Measurements from ENCODE around the gene BPGM. TPM values are rescaled to one million over a fixed set of nuclear protein-coding genes. Genes with fewer than 3 reads are reported as not detected.
A peak's percentile ranks its signal among the peaks of the same experiment; 100 is the strongest.

Gene BPGM
- total RNA-seq, 2 donors from 2014 or later, result 22.3 to 27.7 TPM

DNA sequence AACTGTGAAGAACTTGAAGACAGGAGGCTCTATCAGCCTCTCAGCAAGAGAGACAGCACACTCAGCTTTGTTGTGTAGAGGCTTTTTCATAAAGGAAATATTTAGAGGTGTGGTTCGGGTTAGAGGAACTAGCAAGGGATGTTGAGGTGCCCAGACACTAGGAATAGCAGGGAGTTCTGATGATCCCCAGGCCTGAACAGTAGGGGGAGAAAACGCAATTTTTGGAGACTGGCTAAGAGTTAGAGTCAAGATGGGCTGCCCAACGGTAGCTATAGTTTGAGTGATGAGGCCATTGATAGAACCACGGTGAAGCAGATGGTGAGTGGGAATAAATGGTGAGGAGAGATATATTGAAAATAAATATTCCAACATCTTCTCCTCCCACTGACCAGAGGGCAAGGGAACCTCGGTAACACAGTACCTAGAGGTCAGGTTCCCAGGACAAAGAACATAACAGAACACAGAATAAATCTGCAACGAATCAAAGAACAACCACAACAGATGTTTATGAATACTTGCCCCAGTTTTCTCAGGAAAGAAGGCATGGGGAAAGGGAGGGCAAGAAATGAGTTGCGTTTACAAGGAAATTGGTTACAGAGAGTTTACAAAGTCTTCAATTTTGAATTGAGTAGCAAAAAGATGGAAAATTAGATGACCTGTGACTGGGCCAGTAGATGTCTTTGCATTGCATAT is 24.2 kb upstream of the BPGM start:
- no peak overlapping the region for H3K27ac Mint-ChIP-seq
- peaks cover 7% of the 10 kb centered on the region for H3K4me1 Mint-ChIP-seq (ENCODE audit: low read depth)
- no peak overlapping the region for H3K4me3 Mint-ChIP-seq
- DNase-seq (no peak), ATAC-seq (replicated peaks in 1 of 2) (no peak)
- no peaks in the 10 kb centered on the region for H3K36me3 Mint-ChIP-seq (ENCODE audit: insufficient read depth in 2 of 2)
- H3K27me3 Mint-ChIP-seq (ENCODE audit: low read depth), result peaks cover 59% of the 10 kb centered on the region
- no peaks in the 10 kb centered on the region for H3K9me3 Mint-ChIP-seq

- Mint-ChIP-seq H3K4me3 (no peak overlapping the region), H3K36me3 (ENCODE audit: insufficient read depth in 2 of 2) (no peaks in the 10 kb centered on the region), H3K27me3 (ENCODE audit: low read depth) (peaks cover 63% of the 10 kb centered on the region), H3K4me1 (ENCODE audit: low read depth) (peaks cover 7% of the 10 kb centered on the region), H3K9me3 (no peaks in the 10 kb centered on the region), H3K27ac (no peak overlapping the region)
- ATAC-seq (replicated peaks in 1 of 2) (no peak), DNase-seq (no peak)
Observed at GRCh38 chr7:134623193-134623592, 23.5 kb upstream of the BPGM start.

GRCh38 chr7:134625550-134625949 is 21.1 kb upstream of the BPGM start:
- Mint-ChIP-seq H3K27me3 (ENCODE audit: low read depth) (peaks cover 68% of the 10 kb centered on the region), H3K27ac (no peak overlapping the region), H3K4me3 (no peak overlapping the region), H3K4me1 (ENCODE audit: low read depth) (no peaks in the 10 kb centered on the region), H3K36me3 (ENCODE audit: insufficient read depth in 2 of 2) (no peaks in the 10 kb centered on the region), H3K9me3 (no peaks in the 10 kb centered on the region)
- DNase-seq, result no peak
- no peak for ATAC-seq (replicated peaks in 1 of 2)

GRCh38 chr7:134627109-134627774 is 19.4 kb upstream of the BPGM start:
- Mint-ChIP-seq H3K36me3 (ENCODE audit: insufficient read depth in 2 of 2) (no peaks in the 10 kb centered on the region), H3K27me3 (ENCODE audit: low read depth) (peaks cover 60% of the 10 kb centered on the region), H3K4me3 (no peak overlapping the region), H3K9me3 (no peaks in the 10 kb centered on the region), H3K4me1 (ENCODE audit: low read depth) (no peaks in the 10 kb centered on the region), H3K27ac (no peak overlapping the region)
- ATAC-seq (replicated peaks in 1 of 2), result peak in 1 of 2 donors; percentile 38
- no peak for DNase-seq

DNA sequence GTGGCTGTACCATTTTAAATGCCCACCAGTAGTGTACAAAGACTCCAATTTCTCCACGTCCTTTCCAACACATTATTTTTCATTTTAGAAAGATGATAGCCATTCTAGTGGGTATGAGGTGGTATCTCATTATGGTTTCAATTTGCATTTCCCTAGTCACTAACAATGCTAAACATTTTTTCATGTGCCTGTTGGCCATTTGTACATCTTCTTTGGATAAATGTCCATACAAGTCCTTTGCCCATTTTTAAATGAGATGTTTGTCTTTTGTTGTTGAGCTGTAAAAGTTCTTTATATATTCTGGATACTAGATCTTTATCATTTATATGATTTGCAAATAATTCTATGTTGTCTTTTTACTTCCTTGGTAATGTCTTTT is 18.9 kb upstream of the BPGM start:
- ATAC-seq (replicated peaks in 1 of 2), result no peak
- H3K27ac Mint-ChIP-seq, result no peak overlapping the region
- no peaks in the 10 kb centered on the region for H3K36me3 Mint-ChIP-seq (ENCODE audit: insufficient read depth in 2 of 2)
- no peak overlapping the region for H3K4me3 Mint-ChIP-seq
- H3K9me3 Mint-ChIP-seq, result no peaks in the 10 kb centered on the region
- no peaks in the 10 kb centered on the region for H3K4me1 Mint-ChIP-seq (ENCODE audit: low read depth)
- DNase-seq, result no peak
- H3K27me3 Mint-ChIP-seq (ENCODE audit: low read depth), result peaks cover 54% of the 10 kb centered on the region

- H3K4me1 Mint-ChIP-seq (ENCODE audit: low read depth), result peaks cover 6% of the 10 kb centered on the region
- no peaks in the 10 kb centered on the region for H3K36me3 Mint-ChIP-seq (ENCODE audit: insufficient read depth in 2 of 2)
- H3K27me3 Mint-ChIP-seq (ENCODE audit: low read depth), result peaks cover 43% of the 10 kb centered on the region
- ATAC-seq (replicated peaks in 1 of 2) (no peak), DNase-seq (no peak)
- no peak overlapping the region for H3K4me3 Mint-ChIP-seq
- H3K27ac Mint-ChIP-seq, result no peak overlapping the region
- H3K9me3 Mint-ChIP-seq, result no peaks in the 10 kb centered on the region
Observed at GRCh38 chr7:134629445-134629844, 17.2 kb upstream of the BPGM start.

GRCh38 chr7:134630237-134630636 is 16.4 kb upstream of the BPGM start:
- no peak overlapping the region for H3K4me3 Mint-ChIP-seq
- H3K4me1 Mint-ChIP-seq (ENCODE audit: low read depth), result peaks cover 8% of the 10 kb centered on the region
- peaks cover 39% of the 10 kb centered on the region for H3K27me3 Mint-ChIP-seq (ENCODE audit: low read depth)
- H3K27ac Mint-ChIP-seq, result no peak overlapping the region
- DNase-seq (no peak), ATAC-seq (replicated peaks in 1 of 2) (no peak)
- no peaks in the 10 kb centered on the region for H3K9me3 Mint-ChIP-seq
- H3K36me3 Mint-ChIP-seq (ENCODE audit: insufficient read depth in 2 of 2), result no peaks in the 10 kb centered on the region

GRCh38 chr7:134630893-134631292 is 15.8 kb upstream of the BPGM start:
- Mint-ChIP-seq H3K4me1 (ENCODE audit: low read depth) (peaks cover 15% of the 10 kb centered on the region), H3K4me3 (no peak overlapping the region), H3K27me3 (ENCODE audit: low read depth) (peaks cover 32% of the 10 kb centered on the region), H3K36me3 (ENCODE audit: insufficient read depth in 2 of 2) (no peaks in the 10 kb centered on the region), H3K27ac (no peak overlapping the region), H3K9me3 (no peaks in the 10 kb centered on the region)
- peak in 1 of 2 donors; percentile 36 for ATAC-seq (replicated peaks in 1 of 2)
- DNase-seq, result no peak

- DNase-seq (no peak), ATAC-seq (replicated peaks in 1 of 2) (no peak)
- H3K27me3 Mint-ChIP-seq (ENCODE audit: low read depth), result peaks cover 24% of the 10 kb centered on the region
- peaks cover 1 to 2% of the 10 kb centered on the region in 2 donors for H3K9me3 Mint-ChIP-seq
- H3K4me1 Mint-ChIP-seq (ENCODE audit: low read depth), result peaks cover 26% of the 10 kb centered on the region
- no peak overlapping the region for H3K4me3 Mint-ChIP-seq
- no peak overlapping the region for H3K27ac Mint-ChIP-seq
- peaks cover 0 to 6% of the 10 kb centered on the region in 2 donors for H3K36me3 Mint-ChIP-seq (ENCODE audit: insufficient read depth in 2 of 2)
Observed at GRCh38 chr7:134632052-134632451, 14.6 kb upstream of the BPGM start.

DNA sequence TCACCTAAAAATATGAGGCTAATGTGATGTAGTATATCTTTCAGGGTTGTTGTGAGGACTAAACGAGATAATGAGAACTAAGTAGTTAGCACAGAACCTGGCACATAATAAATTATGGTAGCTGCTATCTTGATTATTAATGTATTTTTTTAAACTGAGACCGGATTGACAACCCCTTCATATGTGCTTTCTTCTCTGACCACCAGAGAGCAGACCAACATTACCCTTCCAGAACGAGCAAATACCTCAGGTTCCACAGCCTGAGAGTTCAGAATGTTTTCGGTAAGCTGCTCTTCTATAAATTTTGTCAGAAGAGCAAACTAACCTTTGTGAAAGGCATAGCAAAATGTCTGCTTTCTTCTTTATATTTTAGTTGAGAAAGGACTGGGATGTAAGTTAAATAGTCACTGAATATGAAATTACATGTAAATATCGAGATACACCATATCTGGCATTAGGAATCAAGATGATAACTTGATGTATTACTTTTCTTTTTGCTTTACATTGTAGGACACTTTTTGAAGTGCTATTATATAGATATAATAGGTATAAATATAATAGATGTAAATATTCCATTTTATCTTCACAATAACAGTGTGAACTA is 13.6 kb upstream of the BPGM start:
- Mint-ChIP-seq H3K4me3 (no peak overlapping the region), H3K27ac (no peak overlapping the region), H3K9me3 (peaks cover 1 to 2% of the 10 kb centered on the region in 2 donors), H3K4me1 (ENCODE audit: low read depth) (peaks cover 32% of the 10 kb centered on the region), H3K36me3 (ENCODE audit: insufficient read depth in 2 of 2) (peaks cover 2 to 6% of the 10 kb centered on the region in 2 donors), H3K27me3 (ENCODE audit: low read depth) (peaks cover 16% of the 10 kb centered on the region)
- DNase-seq, result peak in 1 of 2 donors; percentile 29
- ATAC-seq (replicated peaks in 1 of 2), result peak; percentile 61 to 68

DNA sequence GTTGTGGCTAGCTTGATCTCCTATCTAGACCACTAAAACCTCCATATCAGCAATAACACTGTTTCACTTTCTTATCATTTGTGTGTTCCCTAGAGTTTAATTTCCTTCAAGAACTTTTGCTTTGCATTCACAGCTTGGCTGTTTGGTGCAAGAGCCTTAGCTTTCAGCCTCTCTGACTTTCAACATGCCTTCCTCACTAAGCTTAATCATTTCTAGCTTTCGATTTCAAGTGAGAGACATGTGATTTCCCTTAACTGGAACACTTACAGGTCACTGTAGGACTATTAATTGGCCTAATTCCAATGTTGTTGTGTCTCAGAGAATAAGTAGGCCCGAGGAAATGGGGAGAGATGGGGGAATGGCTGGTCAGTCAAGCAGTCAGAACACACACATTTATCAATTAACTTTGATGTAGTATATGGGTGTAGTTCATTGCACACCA is 10.6 kb upstream of the BPGM start:
- H3K4me1 Mint-ChIP-seq (ENCODE audit: low read depth), result peaks cover 43% of the 10 kb centered on the region
- DNase-seq (no peak), ATAC-seq (replicated peaks in 1 of 2) (peak; percentile 69 to 70)
- H3K4me3 Mint-ChIP-seq, result peak overlapping the region; percentile 23 to 77
- H3K27me3 Mint-ChIP-seq (ENCODE audit: low read depth), result no peaks in the 10 kb centered on the region
- peaks cover 1 to 2% of the 10 kb centered on the region in 2 donors for H3K9me3 Mint-ChIP-seq
- H3K27ac Mint-ChIP-seq, result peak overlapping the region; percentile 96
- H3K36me3 Mint-ChIP-seq (ENCODE audit: insufficient read depth in 2 of 2), result peaks cover 4 to 6% of the 10 kb centered on the region in 2 donors

DNA sequence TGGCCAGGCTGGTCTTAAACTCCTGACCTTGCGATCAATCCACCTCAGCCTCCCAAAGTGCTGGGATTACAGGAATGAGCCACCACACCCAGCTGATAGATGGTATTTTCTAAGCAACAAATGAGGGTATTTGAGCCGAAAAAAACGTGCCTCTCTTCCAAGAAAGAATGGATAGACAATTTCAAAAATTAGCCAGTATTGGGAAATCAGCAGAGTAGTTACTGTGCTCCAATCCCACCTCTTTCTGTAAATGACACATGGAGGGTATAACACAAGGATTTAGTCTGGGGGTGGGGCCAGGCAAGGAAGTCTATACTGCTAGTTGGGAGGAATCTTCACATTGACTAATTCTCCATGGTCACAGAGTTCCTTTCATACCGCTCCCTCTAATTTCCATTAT is 9.2 kb upstream of the BPGM start:
- Mint-ChIP-seq H3K4me3 (no peak overlapping the region), H3K9me3 (peaks cover 1 to 4% of the 10 kb centered on the region in 2 donors), H3K27ac (no peak overlapping the region), H3K36me3 (ENCODE audit: insufficient read depth in 2 of 2) (peaks cover 4 to 11% of the 10 kb centered on the region in 2 donors), H3K27me3 (ENCODE audit: low read depth) (no peaks in the 10 kb centered on the region), H3K4me1 (ENCODE audit: low read depth) (peaks cover 43% of the 10 kb centered on the region)
- DNase-seq (no peak), ATAC-seq (replicated peaks in 1 of 2) (no peak)

DNA sequence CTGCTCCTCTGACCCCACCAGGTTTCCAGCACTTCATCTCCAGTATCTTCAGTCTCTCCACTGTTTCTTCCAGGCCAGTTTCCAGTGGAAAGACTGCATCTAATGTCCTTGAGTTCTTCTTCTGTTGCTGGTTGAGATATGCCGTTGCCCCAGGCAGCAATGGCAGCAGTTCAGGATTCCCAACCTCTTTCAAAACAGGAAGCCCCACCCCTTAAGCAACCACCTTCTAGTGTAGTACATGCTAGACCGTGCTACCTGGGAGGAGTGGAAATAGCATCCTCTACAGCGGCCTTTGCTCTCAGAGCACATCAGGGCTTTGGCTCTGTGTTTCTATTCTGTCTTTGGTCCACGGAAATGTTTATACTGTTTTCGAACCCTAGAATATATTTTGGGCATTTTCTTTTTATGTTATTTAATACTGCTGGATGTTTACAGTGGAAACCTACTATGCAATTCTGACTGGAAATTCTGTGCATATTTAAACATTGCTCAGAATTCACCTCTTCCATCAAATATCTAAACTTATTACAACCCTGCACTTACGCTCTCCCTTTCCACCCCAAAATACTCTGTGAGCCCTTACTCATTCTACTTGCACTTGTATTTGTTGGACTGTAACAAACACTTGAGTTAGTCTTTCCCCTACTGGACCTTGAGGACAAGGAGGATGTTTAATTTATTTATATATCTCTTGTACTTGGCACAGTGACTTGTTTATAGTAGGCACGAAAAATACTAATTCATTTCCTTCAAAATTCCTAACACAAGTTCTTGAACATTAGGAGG is 8.5 kb upstream of the BPGM start:
- Mint-ChIP-seq H3K4me1 (ENCODE audit: low read depth) (peaks cover 43% of the 10 kb centered on the region), H3K4me3 (no peak overlapping the region), H3K27ac (peak overlapping the region; percentile 75), H3K27me3 (ENCODE audit: low read depth) (no peaks in the 10 kb centered on the region), H3K36me3 (ENCODE audit: insufficient read depth in 2 of 2) (peaks cover 4 to 11% of the 10 kb centered on the region in 2 donors), H3K9me3 (peaks cover 1 to 4% of the 10 kb centered on the region in 2 donors)
- no peak for ATAC-seq (replicated peaks in 1 of 2)
- DNase-seq, result no peak

Data from activated T-cell treated with anti-CD3 and anti-CD28 coated beads, Interleukin-2, amount 50 U/mL, for 72 hours (primary cell).